MCF 10A (cell line): ENCODE measurements around the gene LRRC27. TPM values are rescaled to one million over a fixed set of nuclear protein-coding genes. Genes with fewer than 3 reads are reported as not detected.

Source experiments
- BruUV-seq: library from RNA; stranded (reverse); fragments of 400-500 nt; replicated peaks from 2 replicates; lab custom pipeline; 2021; lab: Mats Ljungman, UMichigan
- CTCF ChIA-PET: fragments of 300-600 bp; sonication (Branson Sonifier 250); formaldehyde crosslinking; extraction: SDS; loops from one replicate; lab custom pipeline; 2021; ENCODE audit warnings: antibody characterized with exemption, inconsistent platforms; lab: Yijun Ruan, JAX
- POLR2A ChIA-PET: fragments of 300-600, 350-650 bp; sonication (Branson Sonifier 250); formaldehyde crosslinking; extraction: SDS; loops from one replicate; lab custom pipeline; 2020; ENCODE audit warnings: antibody characterized with exemption, inconsistent platforms; lab: Yijun Ruan, JAX
- DNase-seq: peaks from one replicate; pipeline ENCODE4 v3.0.0-alpha.2; 2018; ENCODE audit not compliant: unreplicated experiment
- H3K27ac Mint-ChIP-seq: one replicate; pipeline ENCODE4 v1.8.0; 2022; ENCODE audit warnings: mild to moderate bottlenecking, low read depth, mixed read lengths; ENCODE audit not compliant: unreplicated experiment
- H3K27me3 Mint-ChIP-seq: one replicate; pipeline ENCODE4 v1.8.0; 2022; ENCODE audit warnings: mixed read lengths; ENCODE audit not compliant: insufficient read depth, unreplicated experiment
- H3K36me3 Mint-ChIP-seq: one replicate; pipeline ENCODE4 v1.8.0; 2022; ENCODE audit warnings: mild to moderate bottlenecking, moderate library complexity, mixed read lengths; ENCODE audit not compliant: insufficient read depth, unreplicated experiment
- H3K4me1 Mint-ChIP-seq: one replicate; pipeline ENCODE4 v1.8.0; 2022; ENCODE audit warnings: mixed read lengths; ENCODE audit not compliant: insufficient read depth, unreplicated experiment
- H3K4me3 Mint-ChIP-seq: one replicate; pipeline ENCODE4 v1.8.0; 2022; ENCODE audit warnings: mild to moderate bottlenecking, moderate library complexity, mixed read lengths; ENCODE audit not compliant: unreplicated experiment
- H3K9me3 Mint-ChIP-seq: one replicate; pipeline ENCODE4 v1.8.0; 2022; ENCODE audit warnings: mixed read lengths; ENCODE audit not compliant: unreplicated experiment
- CTCF ChIP-seq: fragments of 200-600 bp; IDR thresholded peaks from one replicate; pipeline ENCODE4 v1.8.0; 2022; ENCODE audit warnings: antibody characterized with exemption, mild to moderate bottlenecking; ENCODE audit not compliant: unreplicated experiment
- intact Hi-C: fragments of 100-400 bp; cut with micrococcal nuclease; formaldehyde crosslinking; loops from 2 replicates; pipeline ENCODE4 v1.14.1; 2022
- total RNA-seq: library from RNA; stranded (reverse); gene quantifications from 2 replicates; pipeline ENCODE4 v1.2.3, GENCODE V29; 2022

The LRRC27 gene
- total RNA-seq, 1 experiment from 2014 or later: 9.1 TPM

- intact Hi-C loops: loop anchor here (1.0 kb wide), 1 partner anchor 10 kb away; no protein-coding TSS in a partner anchor
- peaks cover 42% of the 10 kb centered on the region for H3K4me1 Mint-ChIP-seq
- no peaks in the 10 kb centered on the region for H3K27me3 Mint-ChIP-seq
- no peak overlapping the region for H3K4me3 Mint-ChIP-seq
- DNase-seq: no peak
- ChIA-PET POLR2A (interaction anchor here (0.7 to 3.8 kb wide), 3 partner anchors 8 to 97 kb away, joined by 3 to 31 read pairs (median 5); no protein-coding TSS in a partner anchor), CTCF (interaction anchor here (0.6 to 1.2 kb wide), 2 partner anchors 66 to 87 kb away, joined by 4 to 5 read pairs; no protein-coding TSS in a partner anchor)
- TF ChIP-seq CTCF: no peak
- H3K9me3 Mint-ChIP-seq: no peaks in the 10 kb centered on the region
- H3K36me3 Mint-ChIP-seq: peaks cover 31% of the 10 kb centered on the region
- peak overlapping the region; percentile 87 for H3K27ac Mint-ChIP-seq
- BruUV-seq: no TSS peak
Observed at GRCh38 chr10:132321726-132322125, 10.3 kb upstream of the LRRC27 start.

GRCh38 chr10:132322586-132323048, 9.4 kb upstream of the LRRC27 start:
- CTCF ChIA-PET: interaction anchor here (0.5 to 1.2 kb wide), 3 partner anchors 41 to 292 kb away, joined by 3 to 4 read pairs (median 4); no protein-coding TSS in a partner anchor
- POLR2A ChIA-PET: interaction anchor here (0.7 to 1.0 kb wide), 3 partner anchors 9 to 96 kb away, joined by 3 to 6 read pairs (median 5); no protein-coding TSS in a partner anchor
- Mint-ChIP-seq H3K27me3 (no peaks in the 10 kb centered on the region), H3K4me1 (peaks cover 48% of the 10 kb centered on the region), H3K4me3 (peak overlapping the region; percentile 58), H3K9me3 (no peaks in the 10 kb centered on the region), H3K36me3 (peaks cover 36% of the 10 kb centered on the region), H3K27ac (peak overlapping the region; percentile 87)
- intact Hi-C loops: loop anchor here (1.0 kb wide), 1 partner anchor 9 kb away; no protein-coding TSS in a partner anchor
- DNase-seq: peak; percentile 90
- BruUV-seq: no TSS peak
- TF ChIP-seq CTCF: peak; percentile 23

- H3K4me1 Mint-ChIP-seq: peaks cover 48% of the 10 kb centered on the region
- H3K27me3 Mint-ChIP-seq: no peaks in the 10 kb centered on the region
- no peak overlapping the region for H3K27ac Mint-ChIP-seq
- no peak for DNase-seq
- no peaks in the 10 kb centered on the region for H3K9me3 Mint-ChIP-seq
- no peak for TF ChIP-seq CTCF
- no peak overlapping the region for H3K4me3 Mint-ChIP-seq
- no TSS peak for BruUV-seq
- CTCF ChIA-PET: interaction anchor here (1.3 kb wide), 1 partner anchor 10 kb away, joined by 3 read pairs; no protein-coding TSS in a partner anchor
- H3K36me3 Mint-ChIP-seq: peaks cover 36% of the 10 kb centered on the region
- intact Hi-C loops: no loop called here
- POLR2A ChIA-PET: no interaction called here
Observed at GRCh38 chr10:132324186-132324585, 7.8 kb upstream of the LRRC27 start.

- TF ChIP-seq CTCF: no peak
- no peaks in the 10 kb centered on the region for H3K27me3 Mint-ChIP-seq
- no peak overlapping the region for H3K4me3 Mint-ChIP-seq
- H3K36me3 Mint-ChIP-seq: peaks cover 38% of the 10 kb centered on the region
- no peak overlapping the region for H3K27ac Mint-ChIP-seq
- no TSS peak for BruUV-seq
- no peaks in the 10 kb centered on the region for H3K9me3 Mint-ChIP-seq
- H3K4me1 Mint-ChIP-seq: peaks cover 48% of the 10 kb centered on the region
- DNase-seq: no peak
- CTCF ChIA-PET: interaction anchor here (0.6 to 0.9 kb wide), 2 partner anchors 12 to 326 kb away, joined by 3 read pairs; no protein-coding TSS in a partner anchor
- intact Hi-C loops: no loop called here
- POLR2A ChIA-PET: no interaction called here
Observed at GRCh38 chr10:132326344-132326889, 5.6 kb upstream of the LRRC27 start.
